Ishikawa (cell line): Measurements from ENCODE around the gene SMIM26.

Source experiments
- CEBPB ChIP-seq: IDR thresholded peaks from 2 replicates; pipeline ENCODE4 v1.6.1; 2012
- CREB1 ChIP-seq: IDR thresholded peaks from 2 replicates; pipeline ENCODE4 v1.6.1; 2012; ENCODE audit warnings: low read depth
- EGR1 ChIP-seq: IDR thresholded peaks from 2 replicates; pipeline ENCODE4 v1.6.1; 2012
- EP300 ChIP-seq: IDR thresholded peaks from 2 replicates; pipeline ENCODE4 v1.6.1; 2012; ENCODE audit warnings: borderline replicate concordance
- FOXM1 ChIP-seq: IDR thresholded peaks from 2 replicates; pipeline ENCODE4 v1.6.1; 2012; ENCODE audit warnings: low read depth, borderline replicate concordance
- NFIC ChIP-seq: IDR thresholded peaks from 2 replicates; pipeline ENCODE4 v1.6.1; 2012
- RAD21 ChIP-seq: IDR thresholded peaks from 2 replicates; pipeline ENCODE4 v1.6.1; 2012; ENCODE audit warnings: low read depth
- REST ChIP-seq: IDR thresholded peaks from 2 replicates; pipeline ENCODE4 v1.6.1; 2012; ENCODE audit warnings: low read depth, mild to moderate bottlenecking
- TAF1 ChIP-seq: IDR thresholded peaks from 2 replicates; pipeline ENCODE4 v1.6.1; 2012; ENCODE audit warnings: low read depth, mild to moderate bottlenecking
- TCF12 ChIP-seq: IDR thresholded peaks from 2 replicates; pipeline ENCODE4 v1.6.1; 2012; ENCODE audit warnings: low read depth
- TEAD4 ChIP-seq: IDR thresholded peaks from 2 replicates; pipeline ENCODE4 v1.6.1; 2012
- USF1 ChIP-seq: IDR thresholded peaks from 2 replicates; pipeline ENCODE4 v1.6.1; 2012
- YY1 ChIP-seq: IDR thresholded peaks from 2 replicates; pipeline ENCODE4 v1.6.1; 2012; ENCODE audit warnings: low read depth
- ZBTB7A ChIP-seq: IDR thresholded peaks from 2 replicates; pipeline ENCODE4 v1.6.1; 2012; ENCODE audit warnings: low read depth
- TF ChIP-seq, protein P1 (sequence below): IDR thresholded peaks from 2 replicates; pipeline ENCODE4 v1.6.1; 2012

The SMIM26 gene

GRCh38 chr20:18587665-18588573 is 20.7 kb downstream of the SMIM26 start, which contains the start of gene DTD1:
TSS of gene DTD1 (plus strand) at chr20:18588054. CDS start at chr20:18588073, 19 bp downstream.
- TF ChIP-seq REST: no peak
- no peak for TF ChIP-seq CEBPB
- no peak for TF ChIP-seq TCF12
- no peak for TF ChIP-seq TEAD4
- TF ChIP-seq USF1: no peak; the same call in 1 of the 2 replicates
- TF ChIP-seq YY1: peak; percentile 74
- no peak for TF ChIP-seq CREB1
- TF ChIP-seq, protein P1, sequence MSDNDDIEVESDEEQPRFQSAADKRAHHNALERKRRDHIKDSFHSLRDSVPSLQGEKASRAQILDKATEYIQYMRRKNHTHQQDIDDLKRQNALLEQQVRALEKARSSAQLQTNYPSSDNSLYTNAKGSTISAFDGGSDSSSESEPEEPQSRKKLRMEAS: peak; percentile 73; the same call in 1 of the 2 replicates
- TF ChIP-seq EGR1: 0 out of 2 replicates have a peak, but pooled peaks have one; percentile 42
- TF ChIP-seq TAF1: peak; percentile 33; the same call in 1 of the 2 replicates
- no peak for TF ChIP-seq NFIC
- no peak for TF ChIP-seq ZBTB7A
- no peak for TF ChIP-seq EP300

DNA sequence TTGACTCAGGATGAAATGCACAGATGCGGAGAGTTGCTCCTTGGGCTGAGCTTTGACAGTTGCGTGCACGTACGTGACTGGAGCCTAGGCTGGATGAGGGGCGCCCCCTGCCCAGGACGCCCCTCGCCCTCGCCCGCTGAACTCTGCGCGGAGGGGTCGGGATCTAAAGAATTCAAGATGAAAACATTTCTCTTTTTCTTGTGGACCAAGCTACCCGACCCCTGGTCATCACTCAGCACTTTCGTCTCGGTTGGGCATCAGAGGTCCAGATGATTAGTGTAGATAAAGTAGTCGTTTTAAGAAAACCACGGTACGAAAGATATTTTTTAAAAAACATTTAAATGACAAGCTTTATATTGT is 21.3 kb downstream of the SMIM26 start:
- TF ChIP-seq REST (no peak), ZBTB7A (no peak)

GRCh38 chr20:18589941-18590674 is 22.9 kb downstream of the SMIM26 start:
- no peak for TF ChIP-seq TAF1

- TF ChIP-seq TEAD4 (no peak), EP300 (no peak), RAD21 (no peak), NFIC (no peak), FOXM1 (no peak), REST (no peak), TAF1 (no peak), EGR1 (no peak), YY1 (no peak)
These were observed 29.0 kb downstream of the SMIM26 start for GRCh38 chr20:18596270-18596669.

DNA sequence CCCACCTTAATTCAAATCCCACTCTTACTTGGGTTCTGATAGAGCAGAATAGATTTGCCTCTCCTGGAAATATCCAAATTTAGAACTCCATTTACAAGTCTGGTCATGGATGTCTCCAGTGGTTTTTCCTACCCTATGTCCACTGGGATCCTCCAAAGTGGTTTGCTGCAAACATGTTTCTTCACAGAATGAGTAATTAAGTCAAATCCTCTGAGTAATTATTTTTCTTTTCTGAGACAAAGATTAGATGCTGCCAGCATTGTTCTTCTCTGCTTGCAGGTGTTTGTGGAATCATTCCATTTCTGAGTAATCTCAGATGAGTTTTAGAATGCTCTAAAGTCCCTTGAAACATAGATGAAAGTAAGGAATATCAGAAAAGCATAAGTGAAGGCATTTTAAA is 42.5 kb downstream of the SMIM26 start:
- TF ChIP-seq REST (no peak), CREB1 (no peak), TAF1 (no peak), CEBPB (no peak), NFIC (no peak), TCF12 (no peak), USF1 (no peak), ZBTB7A (no peak), EP300 (no peak), RAD21 (no peak), YY1 (no peak), FOXM1 (no peak), EGR1 (no peak), TEAD4 (no peak)
- TF ChIP-seq, protein P1: no peak
